H1 (cell line): ENCODE measurements around the gene BIRC7. TPM values are rescaled to one million over a fixed set of nuclear protein-coding genes. Genes with fewer than 3 reads are reported as not detected.
A peak's percentile ranks its signal among the peaks of the same experiment; 100 is the strongest.

Source experiments
- CBX5 ChIP-seq: fragments of 300-800, 300-1000 bp; sonication (generic); IDR thresholded peaks from 2 replicates; pipeline ENCODE4 v1.7.1; 2016; ENCODE audit warnings: antibody characterized with exemption, low read length, low read depth
- CBX8 ChIP-seq: fragments of 300-800, 300-1000 bp; sonication (generic); IDR thresholded peaks from 2 replicates; pipeline ENCODE4 v1.7.1; 2016; ENCODE audit warnings: low read depth, low read length, borderline replicate concordance
- CTBP2 ChIP-seq: IDR thresholded peaks from 2 replicates; pipeline ENCODE4 v1.7.0; 2011; ENCODE audit warnings: borderline replicate concordance, mild to moderate bottlenecking, moderate library complexity, mixed read lengths, low read length; ENCODE audit not compliant: insufficient read depth, insufficient read length
- GABPA ChIP-seq: IDR thresholded peaks from 2 replicates; pipeline ENCODE4 v1.6.1; 2011; ENCODE audit warnings: mild to moderate bottlenecking, low read length, moderate library complexity, borderline replicate concordance; ENCODE audit not compliant: insufficient read depth
- JUN ChIP-seq: IDR thresholded peaks from 2 replicates; pipeline ENCODE4 v1.6.1; 2011; ENCODE audit warnings: low read depth, mild to moderate bottlenecking, improper control_type of control experiment, low read length
- KDM4A ChIP-seq: IDR thresholded peaks from one replicate; pipeline ENCODE4 v1.7.1; 2012; ENCODE audit warnings: low read depth, mild to moderate bottlenecking, moderate library complexity, low read length, inconsistent platforms; ENCODE audit not compliant: severe bottlenecking
- POLR2AphosphoS5 ChIP-seq: IDR thresholded peaks from 2 replicates; pipeline ENCODE4 v1.6.1; 2011; ENCODE audit warnings: low read depth, low read length
- RBBP5 ChIP-seq: IDR thresholded peaks from 2 replicates; pipeline ENCODE4 v1.7.1; 2012; ENCODE audit warnings: low read depth, mild to moderate bottlenecking, inconsistent platforms, low read length, moderate library complexity, borderline replicate concordance
- RNF2 ChIP-seq: fragments of 200-900, 300-1000 bp; sonication (generic); IDR thresholded peaks from 2 replicates; pipeline ENCODE4 v1.7.1; 2016; ENCODE audit warnings: borderline replicate concordance, low read depth, mild to moderate bottlenecking, antibody characterized with exemption, low read length; ENCODE audit not compliant: poor library complexity, severe bottlenecking; ENCODE audit errors: missing control alignments
- SIRT6 ChIP-seq: IDR thresholded peaks from one replicate; pipeline ENCODE4 v1.7.1; 2012; ENCODE audit warnings: low read length, inconsistent platforms
- SIX5 ChIP-seq: IDR thresholded peaks from 2 replicates; pipeline ENCODE4 v1.6.1; 2011; ENCODE audit warnings: mild to moderate bottlenecking, low read depth, low read length
- TAF1 ChIP-seq: IDR thresholded peaks from 2 replicates; pipeline ENCODE4 v1.6.1; 2011; ENCODE audit warnings: mild to moderate bottlenecking, low read depth, low read length
- TCF12 ChIP-seq: IDR thresholded peaks from 2 replicates; pipeline ENCODE4 v1.6.1; 2011; ENCODE audit warnings: low read depth, mild to moderate bottlenecking, low read length
- polyA plus RNA-seq, 7 experiments: library from polyadenylated mRNA; depleted of rRNA in 3 of 7; stranded (reverse) in 5 of 7; unstranded in 2 of 7; fragments of >200 nt in 5 of 7; fragments of 200-250 nt in 2 of 7; gene quantifications; 1 replicate in 5 of 7; 2 replicates in 1 of 7; 4 replicates in 1 of 7; pipeline versions ENCODE4 v1.2.1 to v1.2.3, GENCODE V29; 2011 to 2013; ENCODE audit warnings: missing spikeins in 2 of 7, mixed read lengths in 2 of 7
- total RNA-seq: library from RNA; stranded (reverse); fragmentation: NEBNext Ultra II Directional; extraction: Animal tissue kit (Norgen Biotek cat#: 25700); gene quantifications from 2 replicates; pipeline ENCODE4 v1.2.1, GENCODE V29; 2021
- TF ChIP-seq, protein P1 (sequence below): IDR thresholded peaks from 2 replicates; pipeline ENCODE4 v1.6.1; 2012; ENCODE audit warnings: low read length, inconsistent platforms
- TF ChIP-seq, protein P2 (sequence below), 3 experiments: IDR thresholded peaks; 1 replicate in 2 of 3; 2 replicates in 1 of 3; pipeline versions ENCODE4 v1.5.1 to v1.6.1; 2011; ENCODE audit warnings: low read length in 3 of 3, mild to moderate bottlenecking in 3 of 3, inconsistent platforms in 2 of 3, low read depth in 1 of 3, moderate library complexity in 1 of 3; ENCODE audit not compliant: insufficient read depth in 1 of 3; ENCODE audit errors: control extremely low read depth in 1 of 3
- TF ChIP-seq, protein P3 (sequence below): IDR thresholded peaks from 2 replicates; pipeline ENCODE4 v1.6.1; 2012; ENCODE audit warnings: inconsistent platforms

Gene BIRC7
- total and polyA plus RNA-seq, 2 of the 8 experiments (the other 6 are each of a cell fraction or from before 2014, with no cell fraction given), result 0.11 to 0.41 TPM

DNA sequence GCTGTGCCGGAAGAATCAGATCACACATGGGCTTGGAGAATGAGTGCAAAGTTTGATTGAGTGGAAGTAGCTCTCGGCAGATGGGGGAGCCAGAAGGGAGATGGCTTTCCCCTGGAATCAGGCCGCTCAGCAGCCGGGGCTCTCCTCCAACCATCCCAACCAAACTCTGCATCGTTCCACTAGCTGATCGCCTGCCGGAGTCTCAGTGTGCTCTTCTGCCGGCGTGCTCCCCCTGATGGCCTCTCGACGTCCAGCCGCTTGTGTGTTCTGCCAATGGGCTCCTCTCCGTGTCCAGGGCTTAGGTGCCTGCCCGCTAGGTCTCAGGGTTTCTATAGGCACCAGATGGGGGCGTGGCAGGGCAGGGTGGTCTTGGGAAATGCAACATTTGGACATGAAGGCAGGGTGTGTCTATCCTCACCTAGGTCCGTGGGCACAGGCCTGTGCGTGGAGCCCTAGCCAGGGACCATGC is 4.9 kb upstream of the BIRC7 start (continued):
- TF ChIP-seq, protein P1, sequence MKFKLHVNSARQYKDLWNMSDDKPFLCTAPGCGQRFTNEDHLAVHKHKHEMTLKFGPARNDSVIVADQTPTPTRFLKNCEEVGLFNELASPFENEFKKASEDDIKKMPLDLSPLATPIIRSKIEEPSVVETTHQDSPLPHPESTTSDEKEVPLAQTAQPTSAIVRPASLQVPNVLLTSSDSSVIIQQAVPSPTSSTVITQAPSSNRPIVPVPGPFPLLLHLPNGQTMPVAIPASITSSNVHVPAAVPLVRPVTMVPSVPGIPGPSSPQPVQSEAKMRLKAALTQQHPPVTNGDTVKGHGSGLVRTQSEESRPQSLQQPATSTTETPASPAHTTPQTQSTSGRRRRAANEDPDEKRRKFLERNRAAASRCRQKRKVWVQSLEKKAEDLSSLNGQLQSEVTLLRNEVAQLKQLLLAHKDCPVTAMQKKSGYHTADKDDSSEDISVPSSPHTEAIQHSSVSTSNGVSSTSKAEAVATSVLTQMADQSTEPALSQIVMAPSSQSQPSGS, result no peak
- TF ChIP-seq SIRT6 (no peak), POLR2AphosphoS5 (no peak), RNF2 (no peak), SIX5 (no peak), TAF1 (no peak), JUN (no peak), CBX8 (no peak), CTBP2 (no peak), TCF12 (no peak), CBX5 (no peak), RBBP5 (peak; percentile 51; the same call in 1 of the 2 replicates), KDM4A (no peak), GABPA (peak; percentile 81; the same call in 1 of the 2 replicates)
- TF ChIP-seq, protein P2, sequence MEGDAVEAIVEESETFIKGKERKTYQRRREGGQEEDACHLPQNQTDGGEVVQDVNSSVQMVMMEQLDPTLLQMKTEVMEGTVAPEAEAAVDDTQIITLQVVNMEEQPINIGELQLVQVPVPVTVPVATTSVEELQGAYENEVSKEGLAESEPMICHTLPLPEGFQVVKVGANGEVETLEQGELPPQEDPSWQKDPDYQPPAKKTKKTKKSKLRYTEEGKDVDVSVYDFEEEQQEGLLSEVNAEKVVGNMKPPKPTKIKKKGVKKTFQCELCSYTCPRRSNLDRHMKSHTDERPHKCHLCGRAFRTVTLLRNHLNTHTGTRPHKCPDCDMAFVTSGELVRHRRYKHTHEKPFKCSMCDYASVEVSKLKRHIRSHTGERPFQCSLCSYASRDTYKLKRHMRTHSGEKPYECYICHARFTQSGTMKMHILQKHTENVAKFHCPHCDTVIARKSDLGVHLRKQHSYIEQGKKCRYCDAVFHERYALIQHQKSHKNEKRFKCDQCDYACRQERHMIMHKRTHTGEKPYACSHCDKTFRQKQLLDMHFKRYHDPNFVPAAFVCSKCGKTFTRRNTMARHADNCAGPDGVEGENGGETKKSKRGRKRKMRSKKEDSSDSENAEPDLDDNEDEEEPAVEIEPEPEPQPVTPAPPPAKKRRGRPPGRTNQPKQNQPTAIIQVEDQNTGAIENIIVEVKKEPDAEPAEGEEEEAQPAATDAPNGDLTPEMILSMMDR (IDR thresholded peaks at IDR 0.05; ENCODE audit: control extremely low read depth in 1 of 3, insufficient read depth in 1 of 3, low read depth in 1 of 3, low read length in 3 of 3), result peak; percentile 83 to 90 (median 89)
- TF ChIP-seq, protein P3, sequence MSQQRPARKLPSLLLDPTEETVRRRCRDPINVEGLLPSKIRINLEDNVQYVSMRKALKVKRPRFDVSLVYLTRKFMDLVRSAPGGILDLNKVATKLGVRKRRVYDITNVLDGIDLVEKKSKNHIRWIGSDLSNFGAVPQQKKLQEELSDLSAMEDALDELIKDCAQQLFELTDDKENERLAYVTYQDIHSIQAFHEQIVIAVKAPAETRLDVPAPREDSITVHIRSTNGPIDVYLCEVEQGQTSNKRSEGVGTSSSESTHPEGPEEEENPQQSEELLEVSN, result peak; percentile 34; the same call in 1 of the 2 replicates
- TF ChIP-seq, all 59 proteins: peak for 11
